ENCODE measurements around the gene BARX1.
A peak's percentile ranks its signal among the peaks of the same experiment; 100 is the strongest.
"Not testable (repeated sequence)": the region's sequence is repeated elsewhere in the genome, so short reads cannot be mapped to it uniquely, and the experiment has no call there.

Gene BARX1, protein sequence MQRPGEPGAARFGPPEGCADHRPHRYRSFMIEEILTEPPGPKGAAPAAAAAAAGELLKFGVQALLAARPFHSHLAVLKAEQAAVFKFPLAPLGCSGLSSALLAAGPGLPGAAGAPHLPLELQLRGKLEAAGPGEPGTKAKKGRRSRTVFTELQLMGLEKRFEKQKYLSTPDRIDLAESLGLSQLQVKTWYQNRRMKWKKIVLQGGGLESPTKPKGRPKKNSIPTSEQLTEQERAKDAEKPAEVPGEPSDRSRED

GRCh38 chr9:93955111-93955980 lies at the start of gene BARX1:
Gene BARX1, minus strand, starts transcription at chr9:93955355. Its CDS starts 209 bp downstream, at chr9:93955146.
- peak within 1 kb of the TSS in 2 of 7 experiments; percentile 12 to 21 for H3K4me3 ChIP-seq
- H3K27ac ChIP-seq = no peak within 1 kb of the TSS

DNA sequence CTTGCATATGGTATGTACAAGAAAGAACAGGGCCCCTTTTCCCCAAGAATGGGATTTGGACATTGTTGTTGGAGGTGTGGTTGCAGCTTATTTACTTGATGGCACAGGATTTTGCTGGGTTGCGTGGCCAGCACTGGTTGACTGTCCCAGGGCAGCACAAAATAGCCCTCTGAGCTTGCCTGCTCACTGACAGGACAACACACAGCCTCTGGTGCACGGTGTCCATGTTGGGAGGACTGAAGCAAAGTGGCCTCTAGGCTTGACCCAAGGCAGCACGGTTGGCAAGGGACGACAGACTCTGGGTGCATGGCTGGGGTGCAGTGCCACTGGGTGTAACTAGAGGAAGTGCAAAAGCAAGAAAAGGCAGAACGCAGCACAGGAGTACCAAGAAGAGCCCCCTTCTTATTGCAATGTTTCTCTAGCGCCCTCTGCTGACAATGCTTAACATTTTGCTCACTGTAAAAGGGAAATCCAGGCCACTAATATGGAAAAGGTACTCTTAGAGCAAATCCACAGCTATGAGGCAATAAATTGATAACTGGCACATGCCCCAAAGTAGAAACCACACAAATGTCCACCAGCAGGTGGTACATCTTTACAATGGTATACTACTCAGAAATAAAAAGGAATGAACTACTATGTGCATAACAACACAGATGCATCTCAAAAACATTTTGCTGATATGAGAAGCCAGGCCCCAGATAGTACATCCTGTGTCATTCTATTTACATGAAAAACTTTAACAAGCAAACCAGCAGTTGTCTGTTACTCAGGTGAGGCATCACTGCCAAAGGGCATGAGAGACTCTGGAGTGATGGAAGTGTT lies 47.4 kb upstream of the BARX1 start:
- Histone ChIP-seq H3K4me3 (no peak overlapping the region), H3K27ac (no peak overlapping the region)

- Histone ChIP-seq H3K27ac (no peak overlapping the region), H3K4me3 (no peak overlapping the region)
These were observed 41.7 kb upstream of the BARX1 start for GRCh38 chr9:93996863-93997262.

DNA sequence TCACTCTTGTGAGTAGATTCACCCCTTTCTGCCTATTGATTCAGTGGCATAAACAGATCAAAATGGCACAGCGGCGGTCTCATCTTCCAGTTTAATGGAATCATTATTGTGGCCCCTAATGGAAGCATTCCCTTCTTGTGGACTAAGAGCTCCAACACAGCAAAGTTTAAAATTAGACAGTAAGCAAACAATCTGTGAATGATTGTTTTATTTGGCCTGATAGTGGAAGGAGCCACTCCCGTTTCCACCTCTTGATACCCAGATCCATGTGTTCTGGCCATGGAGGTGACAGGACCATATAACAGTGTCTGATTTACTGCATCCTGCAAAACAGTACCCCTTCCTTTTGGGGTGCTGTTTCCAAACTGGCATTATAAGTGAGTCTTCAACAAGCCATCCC lies 41.2 kb upstream of the BARX1 start:
- no peak overlapping the region for H3K27ac ChIP-seq
- H3K4me3 ChIP-seq = no peak overlapping the region

DNA sequence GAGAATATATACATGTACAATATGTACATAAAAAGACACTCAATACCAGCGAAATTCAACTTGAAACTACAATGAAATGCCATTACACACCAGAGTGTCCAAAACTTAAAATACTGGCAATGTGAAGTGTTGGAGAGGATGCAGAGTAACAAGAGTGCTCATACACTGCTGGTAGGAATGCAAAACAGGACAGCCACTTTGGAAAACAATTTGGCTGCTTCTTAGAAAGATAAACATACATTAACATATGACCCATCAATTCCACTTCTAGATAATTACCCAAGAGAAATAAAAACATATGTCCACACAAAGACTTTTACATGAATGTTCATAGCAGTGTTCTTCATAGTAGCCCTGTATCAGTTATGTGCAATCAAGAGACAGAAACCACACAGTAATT lies 39.4 kb upstream of the BARX1 start:
- H3K4me3 ChIP-seq = no peak overlapping the region

DNA sequence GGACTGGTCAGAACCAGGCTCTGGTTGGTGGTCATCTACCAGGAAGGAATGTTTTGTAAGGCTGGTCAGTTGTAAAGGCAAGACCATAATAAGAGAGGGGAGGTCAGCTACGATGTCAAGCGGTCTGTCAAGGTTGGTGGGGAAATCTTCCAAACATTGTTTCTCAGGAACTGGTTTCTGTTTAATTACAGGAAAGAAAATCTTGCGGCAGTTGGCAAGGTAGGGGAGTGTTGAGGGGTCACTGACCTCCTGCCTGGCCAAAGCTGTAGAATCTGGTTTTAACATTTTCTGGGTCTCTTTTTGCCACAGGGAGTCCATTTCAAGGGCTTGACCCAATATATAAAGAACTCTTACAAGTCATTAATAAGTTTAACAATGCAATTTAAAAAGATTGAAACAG lies 39.0 kb upstream of the BARX1 start:
- H3K4me3 ChIP-seq = no peak overlapping the region

More for the DNA sequence above, 39.4 kb upstream of the BARX1 start:
- H3K27ac ChIP-seq = no peak overlapping the region

DNA sequence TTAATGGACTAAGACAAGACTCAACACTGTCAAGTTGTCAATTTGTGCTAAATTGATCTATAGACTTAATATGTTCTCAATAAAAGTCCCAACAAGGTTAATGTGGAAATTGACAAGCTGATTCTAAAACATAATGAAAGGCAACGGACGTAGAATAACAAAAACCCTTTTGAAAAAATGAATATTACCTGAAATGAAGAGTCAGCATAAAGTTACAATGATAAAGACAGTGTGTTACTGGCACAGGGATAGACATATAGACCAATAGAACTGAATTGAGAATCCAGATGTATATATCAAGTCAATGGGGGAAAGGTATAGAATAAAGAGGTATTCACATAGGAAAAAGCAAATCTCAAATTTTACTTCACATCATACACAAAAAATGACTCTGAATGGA lies 37.7 kb upstream of the BARX1 start:
- H3K27ac ChIP-seq = no peak overlapping the region
- H3K4me3 ChIP-seq = no peak overlapping the region

More for the DNA sequence above, 39.0 kb upstream of the BARX1 start:
- H3K27ac ChIP-seq = no peak overlapping the region

- H3K27ac ChIP-seq = no peak overlapping the region
These were observed 35.3 kb upstream of the BARX1 start for GRCh38 chr9:93990448-93990847.

DNA sequence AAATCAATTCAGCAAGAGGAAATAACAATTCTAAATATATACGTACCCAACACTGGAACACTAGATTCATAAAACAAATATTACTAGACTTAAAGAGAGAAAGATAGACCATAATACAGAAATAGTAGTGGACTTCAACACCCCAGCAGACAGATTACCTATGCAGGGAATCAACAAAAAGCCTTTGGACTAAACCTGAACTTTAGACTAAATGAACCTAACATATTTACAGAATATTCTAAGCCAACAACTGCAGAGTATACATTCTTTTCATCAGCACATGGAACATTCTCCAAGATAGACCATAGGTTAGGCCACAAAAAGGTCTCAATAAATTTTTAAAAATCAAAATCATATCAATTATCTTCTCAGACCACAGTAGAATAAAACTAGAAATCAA lies 32.9 kb upstream of the BARX1 start:
- H3K4me3 ChIP-seq = no peak overlapping the region
- no peak overlapping the region for H3K27ac ChIP-seq

More at GRCh38 chr9:93990448-93990847, 35.3 kb upstream of the BARX1 start:
- no peak overlapping the region for H3K4me3 ChIP-seq

- H3K27ac ChIP-seq = no peak overlapping the region
These were observed 29.7 kb upstream of the BARX1 start for GRCh38 chr9:93984860-93985259.

GRCh38 chr9:93983875-93984274 lies 28.7 kb upstream of the BARX1 start:
- no peak overlapping the region for H3K27ac ChIP-seq
- H3K4me3 ChIP-seq = no peak overlapping the region

More at GRCh38 chr9:93984860-93985259, 29.7 kb upstream of the BARX1 start:
- no peak overlapping the region for H3K4me3 ChIP-seq

GRCh38 chr9:93979721-93980120 lies 24.6 kb upstream of the BARX1 start:
- Histone ChIP-seq H3K4me3 (no peak overlapping the region), H3K27ac (no peak overlapping the region)

DNA sequence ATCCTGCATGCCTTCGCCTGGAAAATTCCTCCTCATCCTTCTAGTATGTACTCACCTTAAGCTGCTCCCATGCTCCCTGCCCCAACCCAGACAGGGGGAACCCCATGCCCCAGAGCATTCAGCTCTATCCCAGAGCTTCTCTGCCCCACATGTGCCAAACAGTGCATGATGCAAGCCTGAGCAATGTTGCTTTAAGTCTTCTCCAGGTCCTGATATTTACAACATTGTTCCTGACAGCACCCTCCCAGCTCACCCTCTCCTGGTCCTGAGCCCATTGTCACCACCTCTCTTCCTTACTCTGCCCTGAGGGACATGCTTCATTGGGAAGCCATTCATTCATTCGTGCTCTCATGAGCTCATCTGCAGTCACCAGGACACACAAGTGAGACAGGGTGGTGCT lies 23.4 kb upstream of the BARX1 start:
- H3K4me3 ChIP-seq = no peak overlapping the region
- no peak overlapping the region for H3K27ac ChIP-seq

- Histone ChIP-seq H3K4me3 (no peak overlapping the region), H3K27ac (no peak overlapping the region)
These were observed 21.8 kb upstream of the BARX1 start for GRCh38 chr9:93976973-93977372.

GRCh38 chr9:93976081-93976480 lies 20.9 kb upstream of the BARX1 start:
- Histone ChIP-seq H3K4me3 (no peak overlapping the region), H3K27ac (no peak overlapping the region)

DNA sequence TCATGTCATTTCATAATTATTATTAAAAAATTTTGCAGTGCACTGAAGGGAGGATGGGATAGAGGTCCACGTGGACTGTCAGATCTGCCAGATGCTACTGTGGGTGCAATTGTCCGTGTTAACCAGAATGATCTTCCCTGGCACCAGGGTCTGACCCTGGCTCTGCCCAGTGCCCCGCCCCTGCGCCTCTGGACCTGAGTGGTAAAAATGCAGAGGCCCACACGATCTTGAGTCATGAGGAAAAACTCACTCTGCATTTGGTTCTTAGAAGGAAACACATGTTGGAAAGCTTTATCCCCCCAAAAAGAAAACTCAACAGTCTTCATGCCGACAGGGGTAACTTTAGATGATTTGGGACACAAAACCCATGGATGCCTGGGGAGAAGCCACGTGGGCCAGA lies 20.1 kb upstream of the BARX1 start:
- no peak overlapping the region for H3K27ac ChIP-seq
- H3K4me3 ChIP-seq = no peak overlapping the region

DNA sequence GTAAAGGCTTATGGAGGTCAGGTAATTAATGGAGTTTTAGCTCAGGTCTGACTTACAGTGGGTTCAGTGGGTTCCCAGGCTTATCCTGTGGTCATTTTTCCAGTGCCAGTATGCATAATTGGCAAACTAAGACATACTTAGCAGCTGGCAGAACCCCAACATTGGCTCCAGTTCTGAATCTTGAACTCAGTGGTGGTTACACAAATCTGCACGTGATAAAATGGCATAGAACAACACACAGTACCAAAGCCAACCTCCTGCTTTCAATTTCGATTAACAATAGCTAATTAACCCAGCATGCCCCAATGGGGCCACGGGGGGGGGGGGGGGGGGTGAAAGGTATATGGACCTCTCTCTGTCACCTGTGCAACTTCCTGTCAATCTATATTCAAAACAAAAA lies 19.0 kb upstream of the BARX1 start:
- no peak overlapping the region for H3K4me3 ChIP-seq
- H3K27ac ChIP-seq = no peak overlapping the region

- H3K27ac ChIP-seq, H3K4me3 ChIP-seq: not testable (repeated sequence)
These were observed 17.5 kb upstream of the BARX1 start for GRCh38 chr9:93972655-93973054.

DNA sequence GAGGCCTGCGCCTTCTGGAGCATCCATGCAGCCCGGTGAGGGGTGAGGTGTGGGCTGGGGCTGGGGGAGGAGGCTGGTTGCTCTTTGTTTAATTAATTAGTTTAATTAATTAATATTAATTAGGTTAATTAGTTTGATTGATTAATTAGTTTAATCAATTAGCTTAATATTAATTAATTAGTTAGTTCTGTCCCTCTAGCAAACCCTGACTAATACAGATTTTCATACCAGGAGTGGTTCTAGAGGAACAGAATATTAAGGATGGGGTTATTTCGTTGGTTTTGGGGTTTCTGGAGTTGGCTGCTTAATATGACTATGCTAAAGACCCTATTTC lies 14.1 kb upstream of the BARX1 start:
- Histone ChIP-seq H3K27ac (no peak overlapping the region), H3K4me3 (no peak overlapping the region)

Data from skin epidermis (tissue), 12 donors.